Measurements from ENCODE around the gene IGSF21.

IGSF21 gene

DNA sequence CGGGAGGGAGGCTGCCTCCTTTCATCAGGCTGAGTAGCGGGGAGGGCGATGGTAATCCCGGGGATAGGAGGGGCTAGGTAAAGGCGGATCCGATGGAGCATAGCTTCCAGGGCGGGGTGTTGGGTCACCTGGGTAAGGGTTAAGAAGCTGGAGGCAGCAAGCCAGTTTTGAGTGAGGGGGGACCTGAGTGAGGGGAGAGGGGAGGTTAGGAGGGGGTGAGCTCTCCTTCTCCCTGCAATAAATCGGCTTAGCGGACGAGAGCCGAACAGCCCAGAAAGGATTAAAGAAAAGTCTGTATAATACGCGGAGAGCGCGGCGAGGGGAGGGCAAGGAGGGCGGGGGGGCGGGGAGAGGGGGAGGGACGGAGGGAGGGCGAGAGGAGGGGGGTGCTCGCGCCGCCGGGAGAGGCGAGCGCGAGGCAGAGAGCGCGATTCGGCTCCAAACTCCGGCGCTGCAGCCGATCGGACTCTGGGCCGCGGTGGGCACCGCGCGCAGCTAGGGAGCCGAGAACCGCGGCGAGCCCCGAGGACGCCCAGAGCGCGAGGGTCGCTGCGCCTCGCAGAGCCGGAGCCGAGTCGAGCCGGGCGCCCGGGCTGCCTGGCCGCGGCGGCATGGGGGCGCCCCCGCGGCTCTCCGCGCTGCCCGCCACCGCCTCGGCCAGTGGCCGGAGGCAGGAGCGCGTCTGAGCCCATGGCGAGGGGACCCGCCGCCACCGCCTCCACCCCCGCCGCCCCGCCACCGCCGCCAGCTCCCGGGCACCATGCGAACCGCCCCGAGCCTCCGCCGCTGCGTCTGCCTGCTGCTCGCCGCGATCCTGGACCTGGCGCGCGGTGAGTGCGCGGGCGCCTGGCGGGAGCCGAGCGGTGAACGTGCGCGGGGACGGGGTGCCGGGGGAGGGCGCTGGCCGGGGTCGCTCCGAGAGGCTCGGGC is at the start of gene IGSF21:
IGSF21 (plus strand) TSS at position 430 of the 930 bp plus-strand sequence; CDS start at position 761, 331 bp downstream.
- Histone ChIP-seq H3K4me2 (ENCODE audit: low read length) (peak within 1 kb of the TSS; percentile 35), H3K79me2 (no peaks in the 10 kb centered on the region), H2AFZ (no peak within 1 kb of the TSS), H3K4me3 (ENCODE audit: low read depth, low read length) (no peak within 1 kb of the TSS), H3K9ac (no peak within 1 kb of the TSS), H3K36me3 (ENCODE audit: control insufficient read depth, insufficient read depth, low read length) (no peaks in the 10 kb centered on the region), H3K27ac (no peak within 1 kb of the TSS), H3K4me1 (no peaks in the 10 kb centered on the region), H3K27me3 (ENCODE audit: control insufficient read depth, insufficient read depth, low read length) (peaks cover 5% of the 10 kb centered on the region), H3K9me3 (ENCODE audit: control insufficient read depth, low read length) (no peaks in the 10 kb centered on the region)
- TF ChIP-seq, protein P1, sequence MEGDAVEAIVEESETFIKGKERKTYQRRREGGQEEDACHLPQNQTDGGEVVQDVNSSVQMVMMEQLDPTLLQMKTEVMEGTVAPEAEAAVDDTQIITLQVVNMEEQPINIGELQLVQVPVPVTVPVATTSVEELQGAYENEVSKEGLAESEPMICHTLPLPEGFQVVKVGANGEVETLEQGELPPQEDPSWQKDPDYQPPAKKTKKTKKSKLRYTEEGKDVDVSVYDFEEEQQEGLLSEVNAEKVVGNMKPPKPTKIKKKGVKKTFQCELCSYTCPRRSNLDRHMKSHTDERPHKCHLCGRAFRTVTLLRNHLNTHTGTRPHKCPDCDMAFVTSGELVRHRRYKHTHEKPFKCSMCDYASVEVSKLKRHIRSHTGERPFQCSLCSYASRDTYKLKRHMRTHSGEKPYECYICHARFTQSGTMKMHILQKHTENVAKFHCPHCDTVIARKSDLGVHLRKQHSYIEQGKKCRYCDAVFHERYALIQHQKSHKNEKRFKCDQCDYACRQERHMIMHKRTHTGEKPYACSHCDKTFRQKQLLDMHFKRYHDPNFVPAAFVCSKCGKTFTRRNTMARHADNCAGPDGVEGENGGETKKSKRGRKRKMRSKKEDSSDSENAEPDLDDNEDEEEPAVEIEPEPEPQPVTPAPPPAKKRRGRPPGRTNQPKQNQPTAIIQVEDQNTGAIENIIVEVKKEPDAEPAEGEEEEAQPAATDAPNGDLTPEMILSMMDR (IDR thresholded peaks at IDR 0.05), result no peak

DNA sequence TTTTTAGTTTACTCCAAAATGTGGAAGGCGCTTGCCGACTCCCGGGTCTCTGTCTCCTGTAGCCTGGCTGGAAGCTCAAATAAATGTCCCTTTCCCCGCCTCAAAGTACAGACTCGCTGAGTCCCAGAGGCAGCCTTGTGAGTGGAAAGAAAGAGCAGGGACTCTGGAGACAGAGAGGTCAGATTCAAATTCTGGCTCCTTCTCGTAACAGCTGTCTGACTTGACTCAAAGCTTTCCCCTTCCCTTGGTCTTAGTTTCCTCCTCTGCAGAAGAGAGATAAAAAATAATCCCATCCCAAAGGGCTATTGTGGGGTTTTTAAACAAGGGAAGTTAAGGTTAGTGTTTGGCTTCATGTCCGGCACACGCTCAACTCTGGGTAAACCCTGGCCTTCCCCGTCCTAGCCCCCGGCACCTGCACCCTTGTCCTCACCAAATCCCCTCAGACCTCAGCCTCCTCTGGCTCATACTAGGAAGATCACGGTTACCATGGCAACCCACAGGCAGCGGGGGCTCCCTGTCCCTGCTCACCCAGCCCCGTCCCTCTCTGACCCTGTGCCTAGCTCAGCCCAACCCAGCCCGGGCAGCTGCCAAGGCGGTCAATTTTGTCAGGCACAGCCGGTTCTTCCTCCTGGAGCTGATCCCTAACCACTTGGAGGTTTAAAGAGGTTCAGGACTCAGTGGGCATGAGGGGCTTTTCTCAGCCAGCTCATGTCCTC is 49.2 kb upstream of the IGSF21 start:
- TF ChIP-seq, protein P1 (IDR thresholded peaks at IDR 0.05), result no peak
- Histone ChIP-seq H3K79me2 (no peaks in the 10 kb centered on the region), H3K9me3 (ENCODE audit: control insufficient read depth, low read length) (no peaks in the 10 kb centered on the region), H2AFZ (no peak overlapping the region), H3K27ac (no peak overlapping the region), H3K27me3 (ENCODE audit: control insufficient read depth, insufficient read depth, low read length) (no peaks in the 10 kb centered on the region), H3K4me3 (ENCODE audit: low read depth, low read length) (no peak overlapping the region), H3K36me3 (ENCODE audit: control insufficient read depth, insufficient read depth, low read length) (no peaks in the 10 kb centered on the region), H3K4me1 (no peaks in the 10 kb centered on the region), H3K4me2 (ENCODE audit: low read length) (no peak overlapping the region), H3K9ac (no peak overlapping the region)

DNA sequence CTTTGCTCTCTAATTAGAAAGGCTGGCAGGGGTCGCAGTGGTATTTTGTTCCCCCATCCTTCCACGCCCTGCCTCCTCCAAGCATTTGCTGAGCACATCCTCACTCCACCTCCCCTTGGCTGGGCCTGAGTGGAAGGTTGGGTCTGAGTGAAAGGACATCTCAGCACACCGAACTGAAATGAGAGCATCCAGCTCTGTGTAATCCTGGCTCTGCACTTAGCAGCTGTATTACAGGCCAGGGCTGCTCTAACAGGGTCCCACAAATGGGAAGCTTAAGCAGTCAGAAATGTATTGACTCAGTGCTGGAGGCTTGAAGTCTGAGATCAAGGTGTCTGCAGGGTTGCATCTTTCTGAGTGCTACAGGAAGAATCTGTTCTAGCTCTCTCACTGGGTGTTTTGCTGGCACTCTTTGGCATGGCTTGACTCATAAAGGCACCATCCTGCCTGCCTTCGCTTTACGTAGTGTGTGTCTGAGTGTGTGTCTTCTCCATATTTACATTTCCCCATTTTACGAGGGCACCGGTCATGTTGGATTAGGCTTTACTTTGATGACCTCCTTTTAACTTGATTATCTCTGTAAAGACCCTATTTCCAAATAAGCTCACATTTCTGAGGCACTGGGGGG is 48.5 kb upstream of the IGSF21 start:
- no peak overlapping the region for H3K27ac ChIP-seq

DNA sequence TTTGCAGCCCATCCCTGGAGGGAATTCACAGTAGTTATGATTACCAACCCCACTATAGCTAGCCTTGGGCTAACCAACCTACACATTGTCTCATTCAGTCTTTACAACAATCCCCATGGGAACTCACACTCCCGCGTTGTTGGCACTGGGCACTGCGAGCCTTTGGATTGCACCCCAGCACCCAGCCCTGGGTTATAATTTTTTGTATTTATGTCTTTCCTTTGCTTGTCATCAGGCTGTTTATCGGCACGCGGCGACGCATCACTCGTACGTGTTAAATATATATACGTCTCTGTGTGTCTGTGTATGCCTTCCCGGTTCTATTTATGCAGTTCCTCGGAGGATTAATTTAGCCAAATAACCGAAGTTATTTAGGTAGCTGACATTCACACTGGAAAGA is 47.2 kb upstream of the IGSF21 start:
- no peak overlapping the region for H3K4me3 ChIP-seq (ENCODE audit: low read depth, low read length)
- no peak overlapping the region for H3K27ac ChIP-seq
- no peak overlapping the region for H3K4me2 ChIP-seq (ENCODE audit: low read length)
- no peak overlapping the region for H2AFZ ChIP-seq
- H3K79me2 ChIP-seq, result no peaks in the 10 kb centered on the region
- TF ChIP-seq, protein P1 (IDR thresholded peaks at IDR 0.05), result no peak
- H3K27me3 ChIP-seq (ENCODE audit: control insufficient read depth, insufficient read depth, low read length), result no peaks in the 10 kb centered on the region
- H3K4me1 ChIP-seq, result no peaks in the 10 kb centered on the region
- H3K9ac ChIP-seq, result no peak overlapping the region
- H3K9me3 ChIP-seq (ENCODE audit: control insufficient read depth, low read length), result no peaks in the 10 kb centered on the region
- H3K36me3 ChIP-seq (ENCODE audit: control insufficient read depth, insufficient read depth, low read length), result no peaks in the 10 kb centered on the region

More for the DNA sequence above, 48.5 kb upstream of the IGSF21 start:
- Histone ChIP-seq H3K4me1 (no peaks in the 10 kb centered on the region), H2AFZ (no peak overlapping the region), H3K4me3 (ENCODE audit: low read depth, low read length) (no peak overlapping the region), H3K79me2 (no peaks in the 10 kb centered on the region), H3K9ac (no peak overlapping the region), H3K4me2 (ENCODE audit: low read length) (no peak overlapping the region), H3K36me3 (ENCODE audit: control insufficient read depth, insufficient read depth, low read length) (no peaks in the 10 kb centered on the region), H3K27me3 (ENCODE audit: control insufficient read depth, insufficient read depth, low read length) (no peaks in the 10 kb centered on the region), H3K9me3 (ENCODE audit: control insufficient read depth, low read length) (no peaks in the 10 kb centered on the region)
- TF ChIP-seq, protein P1 (IDR thresholded peaks at IDR 0.05), result no peak
